Lower leg skin (tissue), 4 donors: ENCODE data around the gene GRAP. TPM values are rescaled to one million over a fixed set of nuclear protein-coding genes. Genes with fewer than 3 reads are reported as not detected.
"Not testable (repeated sequence)": the region's sequence is repeated elsewhere in the genome, so short reads cannot be mapped to it uniquely, and the experiment has no call there.

Experiments
- DNase-seq, 2 donors: peaks; one replicate each; pipeline ENCODE4 v3.0.0-alpha.2; 2019; ENCODE audit warnings: low spot score in 2 of 2
- H3K4me3 ChIP-seq: fragments of 200-600 bp; sonication (generic); 2 replicates; pipeline ENCODE4 v1.5.1; 2017; ENCODE audit warnings: mild to moderate bottlenecking, low read depth; ENCODE audit not compliant: poor library complexity, severe bottlenecking
- POLR2A ChIP-seq, 2 donors: fragments of 450-650 bp; IDR thresholded peaks; one replicate each; pipeline ENCODE4 v1.6.1; 2016 to 2017; ENCODE audit warnings: antibody characterized with exemption in 2 of 2, mild to moderate bottlenecking in 1 of 2, moderate library complexity in 1 of 2
- WGBS, 2 donors: methylation state at CpG; one replicate each; pipeline ENCODE4 v1.1.5; 2018; 5-methylcytosine and 5-hydroxymethylcytosine counted together
- intact Hi-C: fragments of 100-400 bp; cut with DNase I; formaldehyde crosslinking; loops from one replicate; pipeline ENCODE4 v1.15.0; 2023; ENCODE audit warnings: low total_unique reads
- total RNA-seq, 4 donors: library from RNA; depleted of rRNA; stranded (reverse); fragments of >200 nt; gene quantifications; one replicate each; pipeline ENCODE4 v1.1.0, GENCODE V29; 2016
- TF ChIP-seq, protein P1 (sequence below), 3 donors: fragments of 450-650 bp; IDR thresholded peaks; one replicate each; pipeline ENCODE4 v1.5.1; 2016; ENCODE audit warnings: antibody characterized with exemption in 3 of 3, mild to moderate bottlenecking in 3 of 3, moderate library complexity in 2 of 3

The GRAP gene
- total RNA-seq, 4 donors from 2014 or later = 0.55 to 3.5 (median 1.2) TPM

- DNase-seq, intact Hi-C loops, H3K4me3 ChIP-seq: not testable (repeated sequence)
- WGBS, 2 donors = no CpG with 5 or more reads among the region's 5 CpGs
Measured at GRCh38 chr17:19030771-19031449, 15.8 kb downstream of the GRAP start.

DNA sequence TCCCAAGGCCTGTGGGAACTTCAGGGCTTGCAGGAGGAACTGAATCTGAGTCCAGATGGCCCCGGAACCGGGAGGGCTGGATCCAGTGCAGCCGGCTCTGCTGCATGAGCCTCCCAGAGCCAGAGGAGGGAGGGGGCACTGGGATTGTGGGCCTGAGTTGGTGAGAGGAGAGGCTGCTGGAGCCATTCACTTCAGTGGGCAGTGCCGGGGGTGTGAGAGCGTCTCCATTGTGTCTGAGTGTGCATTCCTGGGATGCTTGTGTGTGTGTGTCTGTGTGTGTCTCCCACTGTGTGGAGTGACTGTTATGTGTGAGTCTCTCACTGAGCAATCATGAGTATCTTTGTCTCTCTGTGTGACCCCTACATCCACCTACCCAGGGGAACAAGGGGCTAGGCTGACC, 17.0 kb downstream of the GRAP start:
- H3K4me3 ChIP-seq, intact Hi-C loops, DNase-seq: not testable (repeated sequence)
- no CpG with 5 or more reads among the region's 5 CpGs for WGBS, 2 donors

GRCh38 chr17:19028671-19029070, 18.1 kb downstream of the GRAP start:
- intact Hi-C loops, H3K4me3 ChIP-seq, DNase-seq: not testable (repeated sequence)
- no CpG with 5 or more reads among the region's 11 CpGs for WGBS, 2 donors

DNA sequence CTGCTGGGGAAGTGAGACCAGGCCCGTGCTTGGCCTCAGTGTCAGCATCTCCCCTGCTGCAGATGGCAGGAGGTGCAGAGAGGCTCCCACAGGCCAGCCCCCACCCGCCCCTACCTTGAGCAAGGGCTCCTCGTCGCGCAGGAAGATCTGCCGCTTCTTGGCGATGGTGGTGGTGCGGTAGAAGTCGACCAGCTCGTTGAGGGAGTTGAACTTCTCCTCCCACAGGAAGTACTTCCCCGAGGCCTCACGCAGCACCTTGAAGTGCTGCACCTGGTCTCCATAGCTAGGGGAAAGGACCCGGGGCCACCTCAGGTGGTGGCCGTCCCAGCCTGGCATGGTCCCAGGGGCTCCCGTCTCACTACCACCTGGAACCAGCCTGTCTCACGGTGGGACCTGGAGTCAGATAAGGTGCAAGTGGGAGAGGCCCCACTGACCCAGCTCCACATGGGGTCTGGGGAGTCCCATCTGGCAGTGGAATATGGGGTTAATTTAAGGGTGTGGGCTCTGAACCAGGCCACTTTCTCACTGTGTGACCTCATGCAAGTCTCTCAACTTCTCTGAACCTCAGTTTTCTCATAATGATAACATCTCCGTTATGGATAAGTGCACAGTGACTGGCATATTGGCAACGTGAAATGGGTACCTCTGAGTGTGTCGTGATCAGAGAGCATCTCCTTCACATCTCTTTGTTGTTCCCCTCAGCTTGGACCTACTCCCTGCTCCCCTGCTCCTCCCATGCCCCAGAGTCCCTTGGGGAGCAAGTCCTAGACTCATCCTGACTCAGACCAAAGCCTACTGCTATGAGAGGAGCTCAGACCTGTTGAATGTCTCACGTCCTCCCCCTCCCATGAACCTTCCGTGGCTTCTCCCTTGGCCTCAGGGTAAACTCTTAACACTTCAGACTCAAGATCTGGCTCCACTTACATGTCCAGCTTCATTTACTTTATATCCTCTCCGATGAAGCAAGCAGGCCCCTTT, 22.4 kb downstream of the GRAP start:
- WGBS, 2 donors = 70 to 75% methylated on average over 22 of the region's 22 CpGs
- TF ChIP-seq, protein P1, sequence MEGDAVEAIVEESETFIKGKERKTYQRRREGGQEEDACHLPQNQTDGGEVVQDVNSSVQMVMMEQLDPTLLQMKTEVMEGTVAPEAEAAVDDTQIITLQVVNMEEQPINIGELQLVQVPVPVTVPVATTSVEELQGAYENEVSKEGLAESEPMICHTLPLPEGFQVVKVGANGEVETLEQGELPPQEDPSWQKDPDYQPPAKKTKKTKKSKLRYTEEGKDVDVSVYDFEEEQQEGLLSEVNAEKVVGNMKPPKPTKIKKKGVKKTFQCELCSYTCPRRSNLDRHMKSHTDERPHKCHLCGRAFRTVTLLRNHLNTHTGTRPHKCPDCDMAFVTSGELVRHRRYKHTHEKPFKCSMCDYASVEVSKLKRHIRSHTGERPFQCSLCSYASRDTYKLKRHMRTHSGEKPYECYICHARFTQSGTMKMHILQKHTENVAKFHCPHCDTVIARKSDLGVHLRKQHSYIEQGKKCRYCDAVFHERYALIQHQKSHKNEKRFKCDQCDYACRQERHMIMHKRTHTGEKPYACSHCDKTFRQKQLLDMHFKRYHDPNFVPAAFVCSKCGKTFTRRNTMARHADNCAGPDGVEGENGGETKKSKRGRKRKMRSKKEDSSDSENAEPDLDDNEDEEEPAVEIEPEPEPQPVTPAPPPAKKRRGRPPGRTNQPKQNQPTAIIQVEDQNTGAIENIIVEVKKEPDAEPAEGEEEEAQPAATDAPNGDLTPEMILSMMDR (IDR thresholded peaks at IDR 0.05) = no peak
- TF ChIP-seq POLR2A (IDR thresholded peaks at IDR 0.05) = no peak
- no peak overlapping the region for H3K4me3 ChIP-seq
- intact Hi-C loops = no loop called here
- no peak for DNase-seq

DNA sequence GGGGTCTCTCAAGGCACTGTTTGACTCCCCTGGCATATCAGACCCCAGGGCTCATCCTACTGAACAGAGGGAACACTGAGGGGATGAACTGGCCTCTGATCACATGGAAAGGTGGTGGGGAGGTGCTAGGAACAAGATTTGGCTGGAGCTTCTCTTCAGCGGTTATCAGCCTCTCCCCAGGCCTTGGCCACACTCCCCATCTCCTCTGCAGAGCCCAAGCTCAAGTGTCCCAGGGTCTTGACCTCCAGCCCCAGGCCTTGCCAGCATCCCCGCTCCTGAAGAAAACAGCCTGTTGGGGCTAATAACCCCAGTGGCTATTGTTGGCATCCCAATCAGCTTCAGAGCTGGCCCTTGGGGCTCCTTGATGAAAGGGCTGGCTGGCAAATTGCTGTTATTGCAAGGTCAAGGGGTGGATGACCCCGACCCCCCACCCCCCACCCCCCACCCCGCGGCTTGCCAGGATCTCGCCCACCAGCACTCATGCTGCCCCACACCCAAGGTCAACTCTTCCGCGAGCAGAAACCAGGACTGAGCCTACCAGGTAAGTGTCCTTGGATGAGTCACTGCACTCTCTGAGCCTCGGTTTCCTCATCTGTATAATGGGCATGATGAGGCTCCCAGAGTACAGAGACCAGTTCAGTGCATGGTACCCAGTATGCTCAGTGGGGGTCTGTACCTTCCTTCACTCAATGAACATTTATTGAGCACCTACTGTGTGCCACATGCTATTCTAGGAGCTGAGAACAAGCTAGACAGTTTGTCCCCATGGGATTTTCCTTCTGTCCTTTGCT, 23.4 kb downstream of the GRAP start:
- 85 to 87% methylated on average over 5 to 9 of the region's 9 CpGs for WGBS, 2 donors
- no peak for DNase-seq
- intact Hi-C loops = no loop called here
- TF ChIP-seq POLR2A (IDR thresholded peaks at IDR 0.05) = no peak
- TF ChIP-seq, protein P1 (IDR thresholded peaks at IDR 0.05) = no peak
- H3K4me3 ChIP-seq = no peak overlapping the region

- intact Hi-C loops = no loop called here
- H3K4me3 ChIP-seq = no peak overlapping the region
- TF ChIP-seq, protein P1 (IDR thresholded peaks at IDR 0.05) = no peak
- TF ChIP-seq POLR2A (IDR thresholded peaks at IDR 0.05) = no peak
- WGBS, 2 donors = 67 to 73% methylated on average over 6 of the region's 6 CpGs
- no peak for DNase-seq
Measured at GRCh38 chr17:19022747-19023146, 24.0 kb downstream of the GRAP start.

- no peak for DNase-seq
- intact Hi-C loops = no loop called here
- no peak overlapping the region for H3K4me3 ChIP-seq
- 92 to 96% methylated on average over 5 of the region's 5 CpGs for WGBS, 2 donors
- no peak for TF ChIP-seq POLR2A (IDR thresholded peaks at IDR 0.05)
- TF ChIP-seq, protein P1 (IDR thresholded peaks at IDR 0.05) = no peak
Measured at GRCh38 chr17:19022128-19022527, 24.6 kb downstream of the GRAP start.
